IMR-90 (cell line): Measurements from ENCODE around the gene GRAMD4. TPM values are rescaled to one million over a fixed set of nuclear protein-coding genes. Genes with fewer than 3 reads are reported as not detected.

Source experiments
- ATAC-seq: fragments of 200-7000 bp; cut with Tn5 transposase; 2 replicates; pipeline ENCODE4 v1.9.1; 2020; ENCODE audit warnings: low read depth, mild to moderate bottlenecking, moderate library complexity
- BruUV-seq: library from RNA; stranded (reverse); fragments of 400-500 nt; replicated peaks from 2 replicates; lab custom pipeline; 2021; lab: Mats Ljungman, UMichigan
- CTCF ChIA-PET: fragments of 300-600 bp; formaldehyde crosslinking; extraction: SDS; loops from one replicate; lab custom pipeline; 2021; ENCODE audit warnings: antibody characterized with exemption; lab: Yijun Ruan, JAX
- POLR2A ChIA-PET: fragments of 300-600 bp; sonication (Branson Sonifier 250); formaldehyde crosslinking; loops from one replicate; lab custom pipeline; 2022; ENCODE audit warnings: antibody characterized with exemption; ENCODE audit not compliant: unreplicated experiment; lab: Charles Lee
- DNase-seq: peaks from one replicate; pipeline ENCODE4 v3.0.0; 2013
- H2AFZ ChIP-seq: replicated peaks from 2 replicates; pipeline ENCODE3; 2013; ENCODE audit warnings: low read length, mild to moderate bottlenecking; ENCODE audit not compliant: poor library complexity
- H2AK5ac ChIP-seq: 2 replicates; pipeline ENCODE4 v1.6.1; 2013; ENCODE audit warnings: low read depth, low read length, inconsistent platforms
- H2AK9ac ChIP-seq: replicated peaks from 2 replicates; pipeline ENCODE3; 2013; ENCODE audit warnings: mild to moderate bottlenecking, low read depth, low read length, moderate library complexity; ENCODE audit not compliant: poor library complexity
- H2BK120ac ChIP-seq: 2 replicates; pipeline ENCODE4 v1.6.1; 2013; ENCODE audit warnings: low read depth, low read length, inconsistent platforms
- H2BK15ac ChIP-seq: 3 replicates; pipeline ENCODE4 v1.6.1; 2013; ENCODE audit warnings: low read depth, low read length, inconsistent platforms
- H2BK20ac ChIP-seq: 2 replicates; pipeline ENCODE4 v1.6.1; 2013; ENCODE audit warnings: low read depth, mild to moderate bottlenecking, inconsistent platforms, low read length, moderate library complexity
- H2BK5ac ChIP-seq: 2 replicates; pipeline ENCODE4 v1.6.1; 2013; ENCODE audit warnings: mild to moderate bottlenecking, low read depth, low read length, inconsistent platforms; ENCODE audit not compliant: poor library complexity, severe bottlenecking
- H3K14ac ChIP-seq: replicated peaks from 2 replicates; pipeline ENCODE4 v1.6.1; 2013; ENCODE audit warnings: low read depth, low read length, inconsistent platforms
- H3K18ac ChIP-seq: 2 replicates; pipeline ENCODE4 v1.6.1; 2013; ENCODE audit warnings: low read depth, low read length, control low read depth
- H3K23ac ChIP-seq: 2 replicates; pipeline ENCODE4 v1.6.1; 2013; ENCODE audit warnings: low read depth, low read length, inconsistent platforms
- H3K27ac ChIP-seq: 2 replicates; pipeline ENCODE4 v1.5.1; 2013; ENCODE audit warnings: mild to moderate bottlenecking, control low read depth, low read length; ENCODE audit not compliant: insufficient read depth
- H3K27me3 ChIP-seq: 2 replicates; pipeline ENCODE4 v1.6.1; 2013; ENCODE audit warnings: low read length; ENCODE audit not compliant: control insufficient read depth, insufficient read depth
- H3K36me3 ChIP-seq: 2 replicates; pipeline ENCODE4 v1.6.1; 2013; ENCODE audit warnings: low read length, mixed read lengths; ENCODE audit not compliant: control insufficient read depth, insufficient read depth
- H3K4ac ChIP-seq: 2 replicates; pipeline ENCODE4 v1.6.1; 2013; ENCODE audit warnings: low read depth, low read length, inconsistent platforms
- H3K4me1 ChIP-seq: 2 replicates; pipeline ENCODE4 v1.6.1; 2013; ENCODE audit warnings: low read length, mixed read lengths; ENCODE audit not compliant: control insufficient read depth, insufficient read depth
- H3K4me2 ChIP-seq: 2 replicates; pipeline ENCODE4 v1.6.1; 2013; ENCODE audit warnings: low read depth, mild to moderate bottlenecking, control low read depth, low read length, moderate library complexity
- H3K4me3 ChIP-seq: 2 replicates; pipeline ENCODE4 v1.5.1; 2013; ENCODE audit warnings: low read depth, mild to moderate bottlenecking, control low read depth, low read length, moderate library complexity; ENCODE audit not compliant: insufficient read depth
- H3K56ac ChIP-seq: 2 replicates; pipeline ENCODE4 v1.6.1; 2013; ENCODE audit warnings: low read length, inconsistent platforms; ENCODE audit not compliant: insufficient read depth; ENCODE audit errors: extremely low read depth
- H3K79me1 ChIP-seq, 2 experiments: 2 replicates each; pipeline ENCODE4 v1.6.1; 2013; ENCODE audit warnings: low read length in 2 of 2, inconsistent platforms in 1 of 2, low read depth in 1 of 2
- H3K9ac ChIP-seq: 2 replicates; pipeline ENCODE4 v1.6.1; 2013; ENCODE audit warnings: low read depth, low read length, control low read depth
- H3K9me1 ChIP-seq: 2 replicates; pipeline ENCODE4 v1.6.1; 2013; ENCODE audit warnings: low read length, inconsistent platforms; ENCODE audit not compliant: insufficient read depth
- H3K9me3 ChIP-seq: 2 replicates; pipeline ENCODE4 v1.6.1; 2013; ENCODE audit warnings: low read length; ENCODE audit not compliant: control insufficient read depth, insufficient read depth
- H4K20me1 ChIP-seq: 2 replicates; pipeline ENCODE4 v1.6.1; 2013; ENCODE audit warnings: low read length, inconsistent platforms; ENCODE audit not compliant: insufficient read depth
- H4K5ac ChIP-seq: 2 replicates; pipeline ENCODE4 v1.6.1; 2013; ENCODE audit warnings: mild to moderate bottlenecking, low read depth, low read length, control low read depth
- H4K8ac ChIP-seq, 2 experiments: 2 replicates each; pipeline ENCODE4 v1.6.1; 2013; ENCODE audit warnings: low read depth in 2 of 2, low read length in 2 of 2, control low read depth in 1 of 2, inconsistent platforms in 1 of 2
- H4K91ac ChIP-seq: 2 replicates; pipeline ENCODE4 v1.6.1; 2013; ENCODE audit warnings: low read depth, low read length, inconsistent platforms; ENCODE audit not compliant: insufficient read depth
- BHLHE40 ChIP-seq: fragments of 150-350 bp; IDR thresholded peaks from 2 replicates; pipeline ENCODE4 v1.6.1; 2016; ENCODE audit warnings: mild to moderate bottlenecking, low read depth, low read length
- CEBPB ChIP-seq: IDR thresholded peaks from 2 replicates; pipeline ENCODE4 v1.6.1; 2012; ENCODE audit warnings: low read depth, low read length, improper control_type of control experiment
- CHD1 ChIP-seq: IDR thresholded peaks from 2 replicates; pipeline ENCODE4 v1.6.1; 2012; ENCODE audit warnings: low read depth, low read length, improper control_type of control experiment
- ELK1 ChIP-seq: fragments of 150-350 bp; IDR thresholded peaks from 2 replicates; pipeline ENCODE4 v1.6.1; 2016; ENCODE audit warnings: low read depth, mild to moderate bottlenecking, low read length, moderate library complexity, borderline replicate concordance
- MXI1 ChIP-seq: IDR thresholded peaks from 2 replicates; pipeline ENCODE4 v1.6.1; 2012; ENCODE audit warnings: low read depth, mild to moderate bottlenecking, low read length, moderate library complexity, borderline replicate concordance
- NFE2L2 ChIP-seq: fragments of 150-350 bp; IDR thresholded peaks from 2 replicates; pipeline ENCODE4 v1.6.1; 2016; ENCODE audit warnings: low read depth, mild to moderate bottlenecking, low read length
- POLR2A ChIP-seq: IDR thresholded peaks from 2 replicates; pipeline ENCODE4 v1.6.1; 2012; ENCODE audit warnings: mild to moderate bottlenecking, low read depth, low read length
- RAD21 ChIP-seq: IDR thresholded peaks from 2 replicates; pipeline ENCODE4 v1.6.1; 2012; ENCODE audit warnings: low read length, improper control_type of control experiment
- RCOR1 ChIP-seq: IDR thresholded peaks from 2 replicates; pipeline ENCODE4 v1.6.1; 2012; ENCODE audit warnings: mild to moderate bottlenecking, low read length, improper control_type of control experiment; ENCODE audit not compliant: insufficient replicate concordance
- RFX5 ChIP-seq: IDR thresholded peaks from 2 replicates; pipeline ENCODE4 v1.8.0; 2012; ENCODE audit warnings: low read depth, mild to moderate bottlenecking, low read length, moderate library complexity
- SMC3 ChIP-seq: fragments of 150-350 bp; IDR thresholded peaks from 2 replicates; pipeline ENCODE4 v1.6.1; 2016; ENCODE audit warnings: low read depth, mild to moderate bottlenecking, antibody characterized with exemption, low read length, moderate library complexity
- USF2 ChIP-seq: fragments of 150-350 bp; IDR thresholded peaks from 2 replicates; pipeline ENCODE4 v1.6.1; 2017; ENCODE audit warnings: mild to moderate bottlenecking, antibody characterized with exemption, low read length, low read depth
- WGBS, 2 experiments: methylation state at CpG; one replicate each; pipeline versions ENCODE4 v1.1.5 to v1.1.7; 2013; ENCODE audit warnings: missing lambda C conversion rate in 2 of 2; ENCODE audit not compliant: insufficient read length in 1 of 2; ENCODE audit errors: extremely low coverage in 2 of 2; 5-methylcytosine and 5-hydroxymethylcytosine counted together
- dilution Hi-C: fragments of 300-500 bp; cut with HindIII; formaldehyde crosslinking; loops from one replicate; pipeline ENCODE4 v1.14.3; 2018; ENCODE audit warnings: low sequenced_read_pairs; ENCODE audit not compliant: unreplicated experiment
- in situ Hi-C: fragments of 300-500 bp; cut with MboI; formaldehyde crosslinking; loops from 3 replicates; pipeline ENCODE4 v1.14.3; 2019; ENCODE audit warnings: low sequenced_read_pairs, inconsistent platforms, mixed read lengths
- intact Hi-C: fragments of 100-400 bp; cut with micrococcal nuclease; formaldehyde crosslinking; loops from 2 replicates; pipeline ENCODE4 v1.10.0; 2022
- polyA plus RNA-seq, 3 experiments: library from polyadenylated mRNA; depleted of rRNA; stranded (reverse); fragments of >200 nt; gene quantifications; 2 replicates each; pipeline ENCODE4 v1.2.3, GENCODE V29; 2012; ENCODE audit warnings: low replicate concordance in 1 of 3
- total RNA-seq: library from RNA; depleted of rRNA; stranded (reverse); fragments of >200 nt; gene quantifications from 2 replicates; pipeline ENCODE4 v1.2.3, GENCODE V29; 2012

Gene GRAMD4
- total and polyA plus RNA-seq, 2 of the 4 experiments (the other 2 are of a cell fraction): 2.7 to 5.8 TPM

- TF ChIP-seq CEBPB: no peak
- no peak for TF ChIP-seq RFX5
- no peak for TF ChIP-seq BHLHE40
- TF ChIP-seq RAD21: no peak
- TF ChIP-seq NFE2L2: no peak
- TF ChIP-seq POLR2A: no peak
- no peak for TF ChIP-seq ELK1
- no peak for TF ChIP-seq SMC3
- no peak for TF ChIP-seq USF2
- TF ChIP-seq CHD1: no peak
- TF ChIP-seq MXI1: no peak
- no peak for TF ChIP-seq RCOR1
- Histone ChIP-seq H3K4ac (no peak overlapping the region), H3K9me1 (peaks cover 6% of the 10 kb centered on the region), H3K9me3 (no peaks in the 10 kb centered on the region), H3K4me3 (no peak overlapping the region), H4K20me1 (peaks cover 79% of the 10 kb centered on the region), H3K4me1 (peaks cover 14% of the 10 kb centered on the region), H4K8ac (no peak overlapping the region), H2AFZ (no peak overlapping the region), H3K18ac (no peak overlapping the region), H2BK120ac (no peak overlapping the region), H3K23ac (no peak overlapping the region), H2AK5ac (no peak overlapping the region), H3K4me2 (no peak overlapping the region), H2BK15ac (no peak overlapping the region), H3K27ac (no peak overlapping the region), H3K9ac (no peak overlapping the region), H4K91ac (no peak overlapping the region), H3K36me3 (peaks cover 34% of the 10 kb centered on the region), H2BK5ac (no peak overlapping the region), H2BK20ac (no peak overlapping the region), H3K79me1 (peaks cover 23 to 85% of the 10 kb centered on the region in 2 experiments), H3K27me3 (no peaks in the 10 kb centered on the region), H4K5ac (no peak overlapping the region), H3K56ac (no peak overlapping the region), H2AK9ac (no peak overlapping the region), H3K14ac (no peak overlapping the region)
- in situ Hi-C loops (no loop called here), dilution Hi-C loops (no loop called here), intact Hi-C loops (no loop called here)
- no peak for DNase-seq
- BruUV-seq: no TSS peak
- ChIA-PET POLR2A (no interaction called here), CTCF (no interaction called here)
- no peak for ATAC-seq
- 95% methylated on average over 11 of the region's 19 CpGs; no CpG with 5 or more reads in 1 of the 2 experiments for WGBS, 2 experiments
Measured at GRCh38 chr22:46727813-46728364, 107.7 kb downstream of the GRAMD4 start.
